Stimulated activated CD8-positive, alpha-beta memory T cell treated with anti-CD3 and anti-CD28 coated beads, Interleukin-15, amount 100 ng/mL, for 24 hours (primary cell): ENCODE results near the gene MALSU1.

ENCODE experiments used
- DNase-seq: peaks from one replicate; pipeline ENCODE4 v3.0.0-alpha.2; 2020; ENCODE audit warnings: low read depth

The MALSU1 gene

GRCh38 chr7:23298885-23299769 is at the start of gene MALSU1:
Gene MALSU1 (plus strand): TSS chr7:23299339. CDS start chr7:23299353, 14 bp downstream.
- peak; percentile 92 for DNase-seq

- DNase-seq, result no peak
Observed at GRCh38 chr7:23249486-23249885, 49.7 kb upstream of the MALSU1 start.

- no peak for DNase-seq
Observed at GRCh38 chr7:23254051-23254681, 45.0 kb upstream of the MALSU1 start.

GRCh38 chr7:23256731-23257130 is 42.4 kb upstream of the MALSU1 start:
- no peak for DNase-seq

GRCh38 chr7:23260371-23260770 is 38.8 kb upstream of the MALSU1 start:
- no peak for DNase-seq

- peak; percentile 8 for DNase-seq
Observed at GRCh38 chr7:23261843-23262452, 37.2 kb upstream of the MALSU1 start.

GRCh38 chr7:23264916-23265458 is 34.2 kb upstream of the MALSU1 start:
- no peak for DNase-seq

GRCh38 chr7:23266918-23267317 is 32.2 kb upstream of the MALSU1 start:
- DNase-seq, result no peak

- no peak for DNase-seq
Observed at GRCh38 chr7:23267357-23267756, 31.8 kb upstream of the MALSU1 start.

GRCh38 chr7:23268167-23268566 is 31.0 kb upstream of the MALSU1 start:
- no peak for DNase-seq

GRCh38 chr7:23268746-23269145 is 30.4 kb upstream of the MALSU1 start:
- DNase-seq, result no peak

- DNase-seq, result no peak
Observed at GRCh38 chr7:23272275-23272674, 26.9 kb upstream of the MALSU1 start.

- peak; percentile 74 for DNase-seq
Observed at GRCh38 chr7:23273141-23273599, 26.0 kb upstream of the MALSU1 start.

- DNase-seq, result no peak
Observed at GRCh38 chr7:23275912-23276311, 23.2 kb upstream of the MALSU1 start.

GRCh38 chr7:23276376-23276775 is 22.8 kb upstream of the MALSU1 start:
- no peak for DNase-seq

GRCh38 chr7:23276947-23277346 is 22.2 kb upstream of the MALSU1 start:
- DNase-seq, result no peak

- DNase-seq, result no peak
Observed at GRCh38 chr7:23277359-23277989, 21.7 kb upstream of the MALSU1 start.

- no peak for DNase-seq
Observed at GRCh38 chr7:23279819-23280525, 19.2 kb upstream of the MALSU1 start.

- no peak for DNase-seq
Observed at GRCh38 chr7:23283086-23283485, 16.1 kb upstream of the MALSU1 start.

GRCh38 chr7:23284871-23285270 is 14.3 kb upstream of the MALSU1 start:
- no peak for DNase-seq
